GM12874 (cell line): ENCODE measurements around the gene ENKD1.

ENCODE experiments used
- TF ChIP-seq, protein P1 (sequence below): IDR thresholded peaks from 2 replicates; pipeline ENCODE4 v1.5.1; 2011; ENCODE audit warnings: low read depth, mild to moderate bottlenecking, control low read depth, low read length, moderate library complexity; ENCODE audit not compliant: insufficient read depth

The ENKD1 gene

DNA sequence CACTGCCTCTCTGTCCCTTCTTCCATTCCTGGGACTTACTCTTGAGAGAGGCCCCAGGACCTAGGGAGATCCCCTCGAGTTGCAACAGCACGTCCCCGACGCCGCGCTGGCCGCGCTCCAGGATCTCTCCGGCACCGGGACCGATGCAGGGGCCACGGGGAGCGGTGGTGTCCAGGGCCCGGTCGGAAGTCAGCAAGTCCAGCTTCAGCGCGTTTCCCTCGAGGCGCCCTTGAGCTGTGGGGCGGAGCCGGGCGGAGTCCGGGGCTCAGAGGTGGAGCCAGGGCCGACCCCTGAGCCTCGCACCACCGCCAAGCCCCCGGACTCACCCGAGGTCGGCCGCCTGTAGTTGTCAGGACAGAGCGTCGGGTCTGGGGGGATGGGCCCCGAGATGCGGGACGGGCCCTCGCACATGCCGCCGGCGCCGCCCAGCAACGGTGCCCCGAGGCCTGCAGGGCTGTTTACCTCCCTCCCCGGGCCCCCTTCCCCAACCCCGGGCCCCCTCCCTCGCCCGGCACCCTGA is 458 bp downstream of the ENKD1 start:
- TF ChIP-seq, protein P1, sequence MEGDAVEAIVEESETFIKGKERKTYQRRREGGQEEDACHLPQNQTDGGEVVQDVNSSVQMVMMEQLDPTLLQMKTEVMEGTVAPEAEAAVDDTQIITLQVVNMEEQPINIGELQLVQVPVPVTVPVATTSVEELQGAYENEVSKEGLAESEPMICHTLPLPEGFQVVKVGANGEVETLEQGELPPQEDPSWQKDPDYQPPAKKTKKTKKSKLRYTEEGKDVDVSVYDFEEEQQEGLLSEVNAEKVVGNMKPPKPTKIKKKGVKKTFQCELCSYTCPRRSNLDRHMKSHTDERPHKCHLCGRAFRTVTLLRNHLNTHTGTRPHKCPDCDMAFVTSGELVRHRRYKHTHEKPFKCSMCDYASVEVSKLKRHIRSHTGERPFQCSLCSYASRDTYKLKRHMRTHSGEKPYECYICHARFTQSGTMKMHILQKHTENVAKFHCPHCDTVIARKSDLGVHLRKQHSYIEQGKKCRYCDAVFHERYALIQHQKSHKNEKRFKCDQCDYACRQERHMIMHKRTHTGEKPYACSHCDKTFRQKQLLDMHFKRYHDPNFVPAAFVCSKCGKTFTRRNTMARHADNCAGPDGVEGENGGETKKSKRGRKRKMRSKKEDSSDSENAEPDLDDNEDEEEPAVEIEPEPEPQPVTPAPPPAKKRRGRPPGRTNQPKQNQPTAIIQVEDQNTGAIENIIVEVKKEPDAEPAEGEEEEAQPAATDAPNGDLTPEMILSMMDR, result no peak

DNA sequence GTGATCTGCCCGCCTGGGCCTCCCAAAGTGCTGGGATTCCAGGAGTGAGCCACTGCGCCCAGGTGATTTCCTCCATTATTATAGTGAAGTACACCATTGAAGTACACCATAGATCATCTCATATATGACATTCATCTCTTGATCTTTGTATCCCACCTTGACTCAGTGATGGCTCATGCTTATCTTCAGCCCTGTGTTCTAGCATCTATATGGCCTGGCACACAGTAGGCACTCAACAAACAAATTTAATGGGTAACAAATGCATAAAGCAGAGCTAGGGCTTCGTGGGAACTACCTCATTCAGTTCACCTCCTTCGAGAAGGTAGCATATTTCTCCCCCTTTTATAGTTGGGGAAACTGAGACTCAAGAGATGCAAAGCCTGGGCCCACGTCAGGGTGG is 952 bp downstream of the ENKD1 start:
- TF ChIP-seq, protein P1, result no peak

DNA sequence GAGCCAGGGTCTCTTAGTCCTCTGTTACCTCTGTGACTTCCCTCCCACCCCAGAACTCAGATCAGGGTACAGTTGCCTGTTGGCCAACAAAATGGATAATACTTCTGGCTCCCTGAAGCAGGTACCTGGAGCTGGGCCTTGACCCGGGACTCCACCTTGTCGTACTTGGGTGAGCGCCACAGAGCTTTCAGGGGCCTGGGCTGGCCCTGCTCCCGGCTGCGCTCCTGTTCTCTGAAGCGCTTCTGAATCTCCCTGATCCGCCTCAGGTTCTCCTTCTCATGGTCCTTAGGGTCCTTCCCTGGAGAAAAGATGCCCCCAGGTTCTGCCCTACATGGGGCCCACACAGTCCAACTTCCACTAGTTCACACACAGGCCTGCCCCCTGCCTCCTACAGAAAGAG is 1.7 kb downstream of the ENKD1 start:
- TF ChIP-seq, protein P1, result no peak

DNA sequence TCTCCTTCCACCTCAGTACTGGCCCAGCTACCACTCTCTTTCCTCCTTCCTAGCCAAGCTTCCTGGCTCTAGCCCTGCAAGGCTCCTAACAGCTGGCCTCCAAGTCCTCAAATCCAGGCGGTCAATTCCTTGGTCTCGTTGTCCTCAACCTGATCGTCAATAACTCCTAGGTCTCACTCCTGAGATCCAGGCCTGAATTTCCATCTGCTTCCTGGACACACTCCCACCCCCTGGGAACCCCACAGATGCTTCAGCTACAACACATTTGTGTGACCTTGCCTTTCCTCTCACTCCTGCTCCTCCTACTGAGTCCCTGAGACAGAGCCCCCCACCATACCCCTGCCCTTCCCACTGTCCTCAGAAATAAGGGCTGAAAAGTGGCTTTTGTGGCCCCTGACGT is 2.3 kb downstream of the ENKD1 start:
- TF ChIP-seq, protein P1, result no peak

DNA sequence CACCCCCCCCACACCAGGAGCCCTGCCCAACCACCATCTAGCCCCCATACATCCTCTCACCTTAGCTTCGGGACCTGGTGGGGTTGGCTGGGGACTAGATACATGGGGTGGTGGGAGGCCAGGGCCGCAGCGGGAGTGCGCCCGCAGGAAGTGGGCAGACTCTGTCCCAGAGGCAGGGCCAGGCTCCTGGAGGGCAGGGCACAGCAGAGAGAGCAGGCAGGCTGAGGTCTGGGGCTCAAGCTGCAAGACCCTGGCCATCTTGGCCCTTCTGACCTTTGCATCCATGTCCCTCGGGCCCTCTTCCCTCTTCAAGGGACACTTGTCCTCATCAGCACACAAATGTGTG is 2.7 kb downstream of the ENKD1 start:
- TF ChIP-seq, protein P1, result no peak

DNA sequence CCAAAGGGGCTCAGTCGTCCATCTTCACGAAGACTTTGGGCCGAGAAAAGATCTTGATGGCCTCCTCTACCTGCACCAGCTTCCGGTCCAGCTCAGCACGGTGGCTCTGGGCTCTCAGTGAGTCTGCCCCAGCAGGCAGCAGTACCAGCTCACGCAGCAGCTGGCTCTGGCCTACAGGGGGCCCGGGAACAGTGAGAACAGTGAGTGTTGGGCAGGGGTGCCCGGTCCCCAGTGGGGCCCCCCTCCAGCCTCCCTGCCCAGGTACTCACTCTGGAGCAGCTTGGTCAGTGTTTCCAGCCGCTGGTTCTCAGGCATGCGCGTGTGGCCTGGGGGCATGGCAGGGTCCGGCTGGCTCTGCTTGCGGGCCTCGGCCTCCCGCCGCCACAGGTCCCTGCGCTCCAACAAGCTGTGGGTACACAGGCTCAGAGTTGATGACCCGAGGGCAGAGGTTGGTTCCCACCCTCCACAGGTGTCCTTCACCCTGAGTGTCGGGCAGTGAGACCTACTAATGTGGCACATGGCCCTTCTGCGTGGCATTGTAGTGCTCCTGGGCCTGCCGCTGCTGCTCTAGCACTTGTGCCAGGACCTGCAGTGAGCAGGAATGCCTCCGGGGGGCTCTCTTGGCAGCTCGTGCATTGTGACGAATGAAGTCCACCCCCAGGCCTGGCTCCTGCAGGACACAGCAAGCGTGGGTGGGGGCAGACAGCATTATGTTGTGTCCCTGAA is 3.2 kb downstream of the ENKD1 start:
- TF ChIP-seq, protein P1, result peak; percentile 51; the same call in 1 of the 2 replicates

DNA sequence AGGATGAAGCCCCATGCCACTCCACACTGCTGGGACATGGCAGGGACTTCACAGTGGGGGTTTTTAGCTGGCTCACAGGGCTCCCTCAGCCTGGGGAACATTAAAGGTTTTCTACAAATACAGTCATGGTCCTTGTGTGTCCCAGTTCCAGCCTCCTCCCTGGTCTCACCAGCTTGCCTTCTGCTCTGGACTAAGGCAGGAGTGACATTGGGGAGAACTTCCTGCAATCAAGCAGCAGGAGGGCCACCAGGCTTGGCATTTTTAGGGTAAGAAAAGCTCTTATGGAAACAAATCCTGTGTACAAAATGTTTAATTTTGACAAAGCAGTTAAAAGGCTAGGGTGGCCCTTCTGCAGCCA is 3.9 kb downstream of the ENKD1 start:
- TF ChIP-seq, protein P1, result no peak
